CD4-positive, alpha-beta T cell treated with Interleukin-21 for 1 hour (primary cell): ENCODE results near the gene FAM234B.

Source experiments
- DNase-seq: peaks from one replicate; pipeline ENCODE4 v3.0.0-alpha.2; 2020

Gene FAM234B

DNA sequence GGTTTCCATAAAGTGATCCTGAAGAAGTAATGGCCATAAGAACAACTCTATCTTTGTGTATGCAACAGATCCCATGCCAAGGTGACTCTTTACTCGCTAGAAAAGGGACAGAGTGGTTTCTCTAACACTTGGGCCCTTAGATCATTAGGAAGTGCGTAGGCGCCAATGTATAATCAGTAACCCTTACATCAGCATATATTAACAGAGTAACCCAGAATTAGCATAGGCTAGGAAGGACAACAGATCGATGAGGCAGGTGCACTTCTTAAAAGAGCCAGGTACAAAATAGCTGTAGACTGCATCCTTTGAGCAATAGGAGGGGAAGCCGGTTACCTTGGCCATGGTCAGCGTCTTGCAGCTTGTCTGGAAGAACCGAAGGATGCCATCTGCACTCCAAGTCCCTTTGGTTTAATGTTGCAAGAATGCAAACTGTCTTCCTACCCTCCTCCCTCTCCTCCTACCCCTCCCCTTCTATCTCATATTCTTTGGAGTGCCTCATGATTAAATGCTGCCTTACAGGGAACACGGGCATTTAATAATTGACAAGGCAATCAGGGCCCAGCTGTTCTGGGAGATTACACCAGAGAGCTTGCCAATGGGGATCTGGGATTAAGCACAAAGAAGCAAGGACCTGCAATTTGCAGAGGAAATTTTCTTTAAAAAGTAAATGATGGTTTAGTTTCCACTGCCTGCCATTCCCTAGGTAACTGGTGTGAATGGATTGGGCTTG lies 51.2 kb downstream of the FAM234B start:
- DNase-seq, result no peak

- DNase-seq, result no peak
These were observed 53.4 kb downstream of the FAM234B start for GRCh38 chr12:13097491-13098011.

DNA sequence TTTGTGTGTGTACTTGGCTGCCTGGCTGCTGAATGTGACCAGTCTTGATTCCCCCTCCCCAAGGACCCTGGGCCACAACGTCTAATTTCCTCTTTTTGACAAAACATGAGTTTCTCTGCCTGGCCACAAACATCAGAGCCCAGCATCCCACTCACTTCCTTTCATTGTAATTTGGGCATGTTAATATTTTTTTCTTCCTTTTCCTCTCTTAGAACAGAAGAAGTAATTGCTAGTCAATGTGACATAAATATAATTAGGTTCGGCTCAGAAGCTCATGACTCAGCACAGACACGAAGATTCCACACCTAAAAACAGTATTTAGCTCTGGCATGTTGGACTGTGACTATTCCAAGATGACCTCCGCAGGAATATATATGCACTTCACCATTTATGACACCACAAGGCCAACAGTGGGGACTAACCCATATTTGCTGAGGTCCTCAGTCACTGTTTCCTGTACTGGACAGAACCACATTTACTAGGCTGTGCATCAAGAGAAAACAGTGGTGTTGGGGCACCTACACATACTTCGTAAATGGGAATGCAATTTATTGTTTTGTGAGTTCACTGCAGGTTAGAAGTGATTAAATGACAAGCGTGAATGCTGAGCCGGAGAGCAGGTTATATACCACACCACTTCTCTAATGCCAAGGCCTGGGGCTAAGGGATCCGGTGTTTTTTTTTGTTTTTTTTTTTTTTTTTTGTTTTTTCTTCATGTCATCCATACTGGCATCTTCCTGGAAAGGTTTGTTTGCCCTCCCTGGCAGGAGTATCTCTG lies 55.1 kb downstream of the FAM234B start:
- peak; percentile 25 for DNase-seq

DNA sequence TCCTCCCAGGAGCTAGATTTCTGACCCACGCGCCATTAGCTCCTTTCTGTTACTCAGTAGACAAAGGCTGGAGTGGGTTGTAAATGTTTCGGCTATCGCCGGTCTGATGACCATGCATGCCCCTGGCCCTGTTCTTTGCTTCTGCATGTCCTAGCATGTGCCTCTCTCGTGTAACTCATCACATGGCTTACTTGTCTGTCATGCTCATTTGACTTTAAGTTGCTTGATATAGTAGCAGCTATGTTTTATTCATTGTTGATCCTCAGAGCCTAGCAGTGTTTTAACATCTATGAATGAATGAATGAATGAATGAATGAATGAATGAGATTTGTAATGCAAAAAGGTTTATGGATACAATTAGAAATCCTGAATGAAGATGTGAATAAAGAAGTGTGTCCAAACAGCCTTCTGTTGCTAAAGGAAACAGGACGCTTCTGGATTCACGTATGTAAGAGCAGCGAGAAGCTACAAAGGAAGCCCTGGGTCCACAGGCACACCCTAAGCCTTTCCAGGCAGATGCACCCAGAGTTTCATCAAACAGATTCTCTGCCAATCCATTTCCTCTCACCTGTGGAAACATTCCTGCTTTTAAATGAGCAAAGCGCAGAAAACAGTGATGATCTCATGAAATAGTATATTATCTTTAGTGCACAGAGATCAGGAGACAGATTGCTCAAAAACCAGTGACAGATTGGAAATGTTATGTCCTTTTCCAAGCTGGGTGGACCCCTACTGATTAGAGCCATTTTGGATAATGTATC lies 55.8 kb downstream of the FAM234B start:
- DNase-seq, result no peak

- DNase-seq, result no peak
These were observed 56.4 kb downstream of the FAM234B start for GRCh38 chr12:13100605-13100881.

DNA sequence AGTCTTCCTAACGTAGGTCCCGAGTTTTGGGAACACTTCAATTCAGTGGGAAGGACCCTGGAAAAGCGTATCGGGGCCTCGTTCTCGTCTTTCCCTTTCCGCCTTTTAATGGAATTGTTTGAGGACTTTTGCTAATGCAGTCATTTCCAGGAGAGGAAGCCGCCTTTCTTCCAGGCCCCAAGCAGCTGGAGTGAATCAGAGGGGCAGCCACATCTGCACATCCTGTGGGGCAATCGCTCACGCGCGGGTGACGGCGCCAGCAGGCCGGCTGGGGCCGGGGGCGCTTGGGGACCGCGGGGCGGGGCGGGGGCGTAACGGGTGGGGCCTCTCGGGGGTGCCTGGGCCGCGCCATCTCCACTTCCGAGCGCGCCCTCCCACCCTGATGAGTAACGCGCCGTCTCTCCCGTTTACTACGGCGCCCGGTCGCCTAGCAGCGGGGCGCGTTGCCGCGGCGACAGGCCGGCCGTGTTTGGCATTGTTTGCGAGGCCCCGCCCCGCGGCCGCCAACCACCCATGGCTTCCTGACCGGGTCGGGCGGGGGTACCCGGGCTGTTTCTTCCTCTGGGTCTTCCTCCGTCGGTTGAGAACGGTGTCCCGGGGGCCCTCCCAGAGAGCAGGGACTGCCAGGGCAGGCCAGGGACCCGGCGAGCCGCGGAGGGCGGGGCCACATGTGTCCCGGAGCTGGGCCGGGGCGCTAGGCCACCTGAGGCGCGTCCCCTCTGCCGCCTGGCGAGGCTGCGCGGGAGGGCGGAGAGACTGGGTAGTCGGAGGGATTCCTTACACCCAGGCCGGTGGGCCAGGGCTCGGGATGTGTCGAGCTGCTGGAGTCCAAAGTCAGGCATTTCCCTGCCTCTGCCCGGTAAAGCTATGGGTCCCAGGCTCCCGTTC lies 56.9 kb downstream of the FAM234B start:
- DNase-seq, result peak; percentile 96

GRCh38 chr12:13101821-13102375 lies 57.7 kb downstream of the FAM234B start:
- peak; percentile 28 for DNase-seq

- DNase-seq, result no peak
These were observed 58.4 kb downstream of the FAM234B start for GRCh38 chr12:13102461-13103195.

DNA sequence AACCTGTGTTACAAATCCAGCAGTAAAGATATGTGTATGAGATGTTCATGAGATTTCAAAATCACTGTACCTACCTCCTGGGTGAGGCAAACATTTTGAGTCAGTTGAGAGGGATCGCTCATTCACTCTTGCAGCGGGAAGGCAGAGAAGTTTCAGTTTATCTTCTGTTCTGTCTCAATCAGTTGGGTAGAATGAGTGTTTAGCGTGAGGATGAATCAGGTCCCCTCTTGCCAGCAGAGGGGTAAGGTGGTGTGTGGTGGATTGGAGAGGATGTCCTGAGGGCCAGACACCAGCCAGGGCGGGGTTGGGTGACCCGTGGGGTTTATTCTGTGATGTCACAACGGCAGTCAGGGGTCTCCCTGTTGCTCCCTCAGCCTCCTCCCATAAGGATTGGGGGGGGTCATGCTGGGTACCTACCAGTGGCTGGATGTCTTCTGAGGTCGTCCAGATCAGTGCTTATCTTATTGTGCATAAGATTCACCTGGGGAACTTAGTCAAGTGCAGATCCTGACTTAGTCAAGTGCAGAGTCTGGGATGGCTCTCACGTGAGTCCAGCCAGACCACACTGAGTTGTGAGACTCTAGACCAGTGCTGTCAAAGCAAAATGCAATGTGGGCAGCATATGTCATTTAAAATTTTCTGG lies 59.3 kb downstream of the FAM234B start, which contains the start of gene GSG1:
Gene GSG1 (minus strand): TSS at position 277 of the 643 bp plus-strand sequence. CDS start 155 bp downstream, at position 122.
- no peak for DNase-seq

DNA sequence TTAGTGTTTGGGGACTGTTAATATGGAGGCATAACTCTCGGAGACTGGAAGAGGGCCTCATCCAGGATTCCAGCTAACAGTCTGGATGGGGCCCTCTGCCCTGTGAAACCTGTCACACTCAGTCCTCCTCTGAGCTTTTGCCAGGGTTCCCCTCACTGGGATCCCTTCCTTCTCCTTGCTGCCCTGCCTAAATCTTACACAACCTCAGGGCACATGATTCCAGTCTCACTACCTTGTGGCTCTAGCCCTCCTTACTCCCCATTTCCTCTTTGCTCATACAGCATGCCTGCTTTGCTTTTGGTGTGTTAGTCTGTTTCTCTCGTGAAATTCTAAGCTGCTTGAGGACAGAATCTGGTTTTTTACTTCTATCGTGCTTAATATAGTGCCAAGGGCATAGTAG lies 60.2 kb downstream of the FAM234B start:
- DNase-seq, result no peak

- no peak for DNase-seq
These were observed 61.6 kb downstream of the FAM234B start for GRCh38 chr12:13105781-13106180.

GRCh38 chr12:13106666-13107065 lies 62.5 kb downstream of the FAM234B start:
- DNase-seq, result no peak

DNA sequence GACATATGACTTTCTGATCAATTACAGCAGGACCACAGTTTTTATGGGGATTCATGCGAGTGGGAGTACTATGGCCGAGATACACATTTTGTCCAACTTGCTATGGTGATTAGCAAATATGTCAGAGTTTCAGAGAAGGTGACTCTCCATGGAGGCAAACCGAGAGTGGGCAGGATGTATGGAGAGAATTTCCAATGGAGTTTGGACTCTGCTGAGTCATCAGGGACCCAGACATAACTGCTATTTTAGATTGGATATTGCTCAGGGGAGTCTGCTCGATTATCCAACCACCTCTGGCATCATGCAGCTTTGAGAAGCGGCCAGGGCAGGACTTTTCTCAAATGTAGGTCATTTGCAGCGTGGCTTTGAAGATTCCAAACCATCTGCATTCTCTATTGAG lies 68.8 kb downstream of the FAM234B start:
- DNase-seq, result no peak

DNA sequence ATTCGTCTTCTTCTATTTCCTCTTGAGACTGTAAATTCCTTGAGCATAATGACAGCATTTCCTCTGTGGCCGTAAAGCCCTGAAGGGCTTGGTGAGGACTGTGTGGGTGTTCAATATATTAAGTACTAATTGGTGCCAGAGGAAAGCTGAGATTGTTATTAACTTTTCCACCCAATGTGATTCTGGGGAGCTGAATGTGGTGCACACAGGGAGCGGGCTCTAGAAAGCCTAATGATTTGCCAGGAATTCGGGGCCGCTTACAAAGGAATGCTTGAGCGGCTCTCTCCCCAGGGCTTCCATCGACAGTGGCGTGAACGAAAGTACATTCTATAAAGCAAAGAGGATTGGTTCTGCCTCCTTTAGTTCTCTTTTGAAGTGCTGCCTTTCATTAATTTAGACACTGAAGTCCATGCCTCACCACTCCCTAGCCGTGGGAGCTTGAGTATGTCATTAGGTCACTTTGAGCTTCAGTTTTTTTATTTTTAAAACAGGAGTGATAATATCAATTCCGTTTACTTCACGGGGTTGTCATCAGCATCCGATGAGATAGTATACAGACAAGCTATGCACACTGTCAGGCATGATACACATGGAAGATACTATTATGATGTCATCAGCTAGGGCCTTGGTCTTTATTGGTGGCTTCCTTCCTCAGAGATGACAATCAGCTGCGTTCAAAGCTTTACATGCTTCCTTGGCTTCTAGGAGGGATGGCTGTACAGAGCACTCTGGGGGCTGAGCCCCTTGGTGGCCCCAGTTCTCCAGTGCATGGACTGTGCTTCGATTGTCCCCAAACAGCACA lies 70.3 kb downstream of the FAM234B start:
- no peak for DNase-seq

- no peak for DNase-seq
These were observed 72.1 kb downstream of the FAM234B start for GRCh38 chr12:13116259-13116658.

DNA sequence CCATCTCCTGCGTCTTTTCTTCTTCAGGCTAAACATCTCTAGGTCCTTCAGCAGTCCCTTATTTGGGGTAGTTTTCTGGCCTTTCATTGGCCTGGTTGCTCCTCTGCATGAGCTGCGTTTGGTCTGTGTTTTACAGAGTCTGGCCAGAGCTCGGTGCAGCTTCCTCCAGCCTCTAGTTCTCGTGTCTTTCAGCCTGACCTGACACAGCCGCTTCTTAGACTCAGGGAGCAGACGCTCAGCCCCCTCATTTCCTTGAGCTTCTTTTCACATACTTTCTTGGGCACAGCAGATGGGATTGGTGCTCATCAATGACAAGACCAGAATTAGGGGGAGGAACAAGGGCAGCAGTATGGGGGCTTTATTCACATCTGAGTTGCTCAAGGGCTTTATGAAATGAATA lies 72.8 kb downstream of the FAM234B start:
- no peak for DNase-seq

GRCh38 chr12:13119826-13120225 lies 75.6 kb downstream of the FAM234B start:
- DNase-seq, result no peak

- DNase-seq, result no peak
These were observed 76.2 kb downstream of the FAM234B start for GRCh38 chr12:13120413-13120812.

- no peak for DNase-seq
These were observed 77.4 kb downstream of the FAM234B start for GRCh38 chr12:13121568-13121967.
